Ectodermal cell (in vitro differentiated cells): ENCODE data around the gene TEX53.

Experiments
- H3K27ac ChIP-seq: 2 replicates; pipeline ENCODE4 v1.7.0; 2013; ENCODE audit warnings: mild to moderate bottlenecking, low read depth, low read length; ENCODE audit not compliant: insufficient read depth, poor library complexity, severe bottlenecking
- H3K27me3 ChIP-seq: 2 replicates; pipeline ENCODE4 v1.7.0; 2013; ENCODE audit warnings: mild to moderate bottlenecking, low read length; ENCODE audit not compliant: insufficient read depth, control insufficient read depth, poor library complexity, severe bottlenecking
- H3K36me3 ChIP-seq: one replicate; pipeline ENCODE4 v1.7.0; 2013; ENCODE audit warnings: low read length; ENCODE audit not compliant: control insufficient read depth, insufficient read depth
- H3K4me1 ChIP-seq: one replicate; pipeline ENCODE4 v1.7.0; 2013; ENCODE audit warnings: low read length; ENCODE audit not compliant: control insufficient read depth, insufficient read depth
- H3K4me3 ChIP-seq: 2 replicates; pipeline ENCODE4 v1.7.0; 2013; ENCODE audit warnings: low read depth, low read length, control low read depth; ENCODE audit not compliant: insufficient read depth
- H3K9me3 ChIP-seq: 2 replicates; pipeline ENCODE4 v1.7.0; 2013; ENCODE audit warnings: mild to moderate bottlenecking, low read length, moderate library complexity; ENCODE audit not compliant: control insufficient read depth
- WGBS, 2 experiments: methylation state at CpG; one replicate each; pipeline ENCODE4 v1.1.7; 2013; ENCODE audit warnings: missing lambda C conversion rate in 2 of 2; 5-methylcytosine and 5-hydroxymethylcytosine counted together

TEX53 gene

GRCh38 chr9:114621561-114621960 lies 36.0 kb downstream of the TEX53 start:
- no peaks in the 10 kb centered on the region for H3K4me1 ChIP-seq
- no peaks in the 10 kb centered on the region for H3K27me3 ChIP-seq
- no peaks in the 10 kb centered on the region for H3K36me3 ChIP-seq
- 92 to 93% methylated on average over 7 of the region's 7 CpGs for WGBS, 2 experiments
- no peak overlapping the region for H3K4me3 ChIP-seq
- H3K9me3 ChIP-seq: no peaks in the 10 kb centered on the region
- H3K27ac ChIP-seq: no peak overlapping the region

GRCh38 chr9:114619191-114619761 lies 38.3 kb downstream of the TEX53 start:
- 90 to 96% methylated on average over 13 of the region's 13 CpGs for WGBS, 2 experiments
- H3K27me3 ChIP-seq: no peaks in the 10 kb centered on the region
- H3K4me3 ChIP-seq: no peak overlapping the region
- no peaks in the 10 kb centered on the region for H3K9me3 ChIP-seq
- no peaks in the 10 kb centered on the region for H3K4me1 ChIP-seq
- H3K36me3 ChIP-seq: no peaks in the 10 kb centered on the region
- H3K27ac ChIP-seq: no peak overlapping the region

- H3K9me3 ChIP-seq: no peaks in the 10 kb centered on the region
- H3K36me3 ChIP-seq: no peaks in the 10 kb centered on the region
- H3K4me3 ChIP-seq: no peak overlapping the region
- H3K27me3 ChIP-seq: peaks cover 14% of the 10 kb centered on the region
- WGBS, 2 experiments: 91% methylated on average over 4 of the region's 4 CpGs
- H3K4me1 ChIP-seq: no peaks in the 10 kb centered on the region
- H3K27ac ChIP-seq: no peak overlapping the region
Measured at GRCh38 chr9:114616684-114617520, 40.7 kb downstream of the TEX53 start.

- H3K4me1 ChIP-seq: no peaks in the 10 kb centered on the region
- H3K9me3 ChIP-seq: no peaks in the 10 kb centered on the region
- H3K27me3 ChIP-seq: peaks cover 34% of the 10 kb centered on the region
- H3K36me3 ChIP-seq: no peaks in the 10 kb centered on the region
- H3K27ac ChIP-seq: no peak overlapping the region
- H3K4me3 ChIP-seq: no peak overlapping the region
- 88 to 92% methylated on average over 3 of the region's 3 CpGs for WGBS, 2 experiments
Measured at GRCh38 chr9:114614373-114614772, 43.2 kb downstream of the TEX53 start.

- H3K9me3 ChIP-seq: no peaks in the 10 kb centered on the region
- WGBS, 2 experiments: 67 to 94% methylated on average over 2 to 3 of the region's 3 CpGs
- H3K36me3 ChIP-seq: no peaks in the 10 kb centered on the region
- H3K4me3 ChIP-seq: no peak overlapping the region
- H3K27ac ChIP-seq: no peak overlapping the region
- no peaks in the 10 kb centered on the region for H3K4me1 ChIP-seq
- peaks cover 34% of the 10 kb centered on the region for H3K27me3 ChIP-seq
Measured at GRCh38 chr9:114613919-114614318, 43.7 kb downstream of the TEX53 start.

GRCh38 chr9:114613087-114613486 lies 44.5 kb downstream of the TEX53 start:
- Histone ChIP-seq H3K4me1 (no peaks in the 10 kb centered on the region), H3K36me3 (no peaks in the 10 kb centered on the region), H3K9me3 (no peaks in the 10 kb centered on the region), H3K27me3 (peaks cover 34% of the 10 kb centered on the region), H3K27ac (no peak overlapping the region), H3K4me3 (no peak overlapping the region)
- WGBS, 2 experiments: 88 to 91% methylated on average over 7 of the region's 7 CpGs

GRCh38 chr9:114612272-114612923 lies 45.2 kb downstream of the TEX53 start:
- no peaks in the 10 kb centered on the region for H3K9me3 ChIP-seq
- H3K27me3 ChIP-seq: peaks cover 34% of the 10 kb centered on the region
- 69 to 73% methylated on average over 3 to 4 of the region's 4 CpGs for WGBS, 2 experiments
- H3K27ac ChIP-seq: no peak overlapping the region
- no peak overlapping the region for H3K4me3 ChIP-seq
- H3K4me1 ChIP-seq: no peaks in the 10 kb centered on the region
- no peaks in the 10 kb centered on the region for H3K36me3 ChIP-seq

- WGBS, 2 experiments: 15% methylated on average over 58 of the region's 58 CpGs
- H3K4me3 ChIP-seq: peak overlapping the region; percentile 47
- H3K9me3 ChIP-seq: no peaks in the 10 kb centered on the region
- H3K27me3 ChIP-seq: peaks cover 34% of the 10 kb centered on the region
- no peaks in the 10 kb centered on the region for H3K36me3 ChIP-seq
- no peak overlapping the region for H3K27ac ChIP-seq
- H3K4me1 ChIP-seq: no peaks in the 10 kb centered on the region
Measured at GRCh38 chr9:114611516-114612271, 45.9 kb downstream of the TEX53 start.

- Histone ChIP-seq H3K27me3 (peaks cover 34% of the 10 kb centered on the region), H3K9me3 (no peaks in the 10 kb centered on the region), H3K4me3 (no peak overlapping the region), H3K4me1 (no peaks in the 10 kb centered on the region), H3K36me3 (no peaks in the 10 kb centered on the region), H3K27ac (no peak overlapping the region)
- 91 to 94% methylated on average over 2 of the region's 2 CpGs for WGBS, 2 experiments
Measured at GRCh38 chr9:114608525-114608796, 49.1 kb downstream of the TEX53 start.
